ENCODE measurements around the gene USP11.
A peak's percentile ranks its signal among the peaks of the same experiment; 100 is the strongest.

Gene USP11

GRCh38 chrX:47218280-47218919 lies 14.4 kb upstream of the USP11 start, which contains the start of gene CDK16:
Gene CDK16 (plus strand): TSS chrX:47218681. CDS start chrX:47223558, 4,877 bp downstream.
- H3K36me3 ChIP-seq (ENCODE audit: insufficient read depth, low read length), result peaks cover 36% of the 10 kb centered on the region
- H3K4me1 ChIP-seq (ENCODE audit: control insufficient read depth, insufficient read depth, low read length), result peaks cover 34% of the 10 kb centered on the region
- peak within 1 kb of the TSS; percentile 72 for H3K4me3 ChIP-seq (ENCODE audit: low read length)
- peak within 1 kb of the TSS; percentile 97 for H3K9ac ChIP-seq (ENCODE audit: low read depth, low read length)
- peak within 1 kb of the TSS; percentile 86 for H3K4me2 ChIP-seq (ENCODE audit: low read length)
- no peaks in the 10 kb centered on the region for H3K27me3 ChIP-seq (ENCODE audit: control insufficient read depth, insufficient read depth, low read length)
- no peaks in the 10 kb centered on the region for H3K9me3 ChIP-seq (replicated peaks; ENCODE audit: low read length)

DNA sequence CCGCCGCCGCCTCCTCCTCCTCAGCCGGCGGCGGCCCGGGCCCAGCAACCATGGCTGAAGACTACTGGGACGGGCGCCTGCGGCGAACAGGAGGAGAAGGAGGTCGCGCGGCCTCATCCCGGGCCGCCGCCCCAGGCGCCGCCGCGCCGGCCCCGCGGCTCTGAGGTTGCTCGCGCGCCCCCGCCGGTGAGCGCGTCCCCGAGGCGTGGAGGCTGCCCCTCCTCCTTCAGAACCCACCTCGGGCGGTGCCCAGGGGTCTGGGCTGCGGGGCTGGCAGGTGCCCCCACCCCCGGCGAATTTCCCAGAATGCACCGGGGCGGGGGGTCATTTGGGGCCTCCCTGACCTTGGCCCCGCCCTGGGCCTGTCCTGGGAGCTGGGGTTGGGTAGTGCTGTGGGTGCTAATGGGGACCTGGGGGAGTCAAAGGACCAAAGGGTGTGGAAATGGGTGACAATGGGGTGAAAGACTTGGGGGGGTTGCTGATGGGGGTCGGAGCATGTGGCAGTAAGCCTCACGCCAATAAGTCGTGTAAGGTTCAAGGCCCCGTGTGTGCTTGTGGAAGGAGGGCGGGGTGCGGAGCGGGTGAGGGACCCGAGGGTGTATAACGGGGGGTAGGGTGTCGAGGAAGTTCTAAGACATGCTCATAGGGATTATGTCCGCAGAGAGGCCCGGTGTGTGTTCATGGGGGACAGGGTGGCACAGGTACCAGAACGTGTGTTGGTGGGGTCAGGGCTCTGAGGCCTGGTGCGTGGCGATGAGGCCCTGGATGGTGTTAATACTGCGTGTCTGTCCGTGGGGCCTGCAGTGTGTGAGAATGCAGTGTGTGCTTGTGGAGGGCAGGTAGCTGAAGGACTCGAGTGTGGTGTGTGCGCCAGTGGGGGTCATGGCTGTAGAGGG lies 13.6 kb upstream of the USP11 start:
- no peaks in the 10 kb centered on the region for H3K9me3 ChIP-seq (replicated peaks; ENCODE audit: low read length)
- H3K4me3 ChIP-seq (ENCODE audit: low read length), result peak overlapping the region; percentile 72
- peaks cover 39% of the 10 kb centered on the region for H3K36me3 ChIP-seq (ENCODE audit: insufficient read depth, low read length)
- H3K4me1 ChIP-seq (ENCODE audit: control insufficient read depth, insufficient read depth, low read length), result peaks cover 34% of the 10 kb centered on the region
- H3K27me3 ChIP-seq (ENCODE audit: control insufficient read depth, insufficient read depth, low read length), result no peaks in the 10 kb centered on the region
- H3K9ac ChIP-seq (ENCODE audit: low read depth, low read length), result peak overlapping the region; percentile 97
- peak overlapping the region; percentile 86 for H3K4me2 ChIP-seq (ENCODE audit: low read length)

DNA sequence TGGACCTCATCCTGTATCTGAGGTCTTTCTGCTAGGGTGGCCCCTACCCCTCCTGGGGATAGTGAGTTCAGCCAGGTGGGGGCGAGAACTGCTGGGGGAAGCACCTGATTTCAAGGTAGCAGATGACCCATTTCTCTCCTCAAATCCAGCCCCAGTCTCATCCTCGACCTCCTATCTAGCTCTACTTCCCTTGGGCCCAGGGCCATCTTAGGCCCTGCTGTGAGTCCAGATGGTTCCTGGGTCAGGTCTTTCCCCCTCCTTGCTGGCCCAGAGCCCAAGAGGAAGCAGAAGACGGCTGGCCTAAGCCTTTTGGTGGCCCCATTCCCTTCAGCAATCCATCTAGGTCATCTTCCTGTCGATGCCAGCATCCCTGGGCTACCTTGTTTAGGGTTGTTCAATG lies 11.1 kb upstream of the USP11 start:
- Histone ChIP-seq H3K27me3 (ENCODE audit: control insufficient read depth, insufficient read depth, low read length) (no peaks in the 10 kb centered on the region), H3K9ac (ENCODE audit: low read depth, low read length) (no peak overlapping the region), H3K36me3 (ENCODE audit: insufficient read depth, low read length) (peaks cover 40% of the 10 kb centered on the region), H3K4me3 (ENCODE audit: low read length) (no peak overlapping the region), H3K4me1 (ENCODE audit: control insufficient read depth, insufficient read depth, low read length) (peaks cover 26% of the 10 kb centered on the region), H3K4me2 (ENCODE audit: low read length) (no peak overlapping the region), H3K9me3 (replicated peaks; ENCODE audit: low read length) (no peaks in the 10 kb centered on the region)

- no peak overlapping the region for H3K9ac ChIP-seq (ENCODE audit: low read depth, low read length)
- no peak overlapping the region for H3K4me2 ChIP-seq (ENCODE audit: low read length)
- peaks cover 17% of the 10 kb centered on the region for H3K4me1 ChIP-seq (ENCODE audit: control insufficient read depth, insufficient read depth, low read length)
- H3K36me3 ChIP-seq (ENCODE audit: insufficient read depth, low read length), result peaks cover 47% of the 10 kb centered on the region
- no peaks in the 10 kb centered on the region for H3K9me3 ChIP-seq (replicated peaks; ENCODE audit: low read length)
- H3K4me3 ChIP-seq (ENCODE audit: low read length), result no peak overlapping the region
- no peaks in the 10 kb centered on the region for H3K27me3 ChIP-seq (ENCODE audit: control insufficient read depth, insufficient read depth, low read length)
Observed at GRCh38 chrX:47222751-47223350, 10.0 kb upstream of the USP11 start.

DNA sequence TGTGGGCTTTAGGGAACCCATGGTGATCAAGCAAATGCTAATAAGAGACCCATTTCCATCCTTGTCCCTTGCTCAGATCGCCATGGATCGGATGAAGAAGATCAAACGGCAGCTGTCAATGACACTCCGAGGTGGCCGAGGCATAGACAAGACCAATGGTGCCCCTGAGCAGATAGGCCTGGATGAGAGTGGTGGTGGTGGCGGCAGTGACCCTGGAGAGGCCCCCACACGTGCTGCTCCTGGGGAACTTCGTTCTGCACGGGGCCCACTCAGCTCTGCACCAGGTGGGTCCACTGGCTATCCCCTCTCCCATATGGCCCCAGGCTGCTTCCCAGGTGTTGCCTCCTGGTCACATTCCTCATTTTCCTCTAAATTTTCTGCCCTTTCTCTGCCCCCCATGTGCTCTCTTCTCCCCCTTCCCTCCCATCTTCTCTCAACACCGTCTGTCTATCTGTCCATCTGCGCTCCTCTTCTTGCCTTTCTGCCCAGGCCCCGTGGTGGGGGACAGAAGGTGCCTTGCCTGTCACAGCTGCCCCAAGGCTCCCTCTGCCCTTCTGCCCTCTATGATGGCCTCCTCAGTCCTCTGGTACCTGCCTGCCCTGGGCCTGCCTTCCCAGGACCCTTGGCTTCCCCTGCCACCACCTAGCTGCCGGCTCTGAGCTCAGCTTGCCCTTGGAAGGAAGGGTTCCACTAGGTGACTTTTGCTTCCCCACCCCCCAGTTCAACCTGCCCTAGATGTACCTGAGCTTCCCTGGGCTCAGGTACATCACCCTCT lies 9.1 kb upstream of the USP11 start:
- Histone ChIP-seq H3K36me3 (ENCODE audit: insufficient read depth, low read length) (peaks cover 52% of the 10 kb centered on the region), H3K27me3 (ENCODE audit: control insufficient read depth, insufficient read depth, low read length) (no peaks in the 10 kb centered on the region), H3K4me1 (ENCODE audit: control insufficient read depth, insufficient read depth, low read length) (peaks cover 17% of the 10 kb centered on the region), H3K4me2 (ENCODE audit: low read length) (no peak overlapping the region), H3K4me3 (ENCODE audit: low read length) (no peak overlapping the region), H3K9ac (ENCODE audit: low read depth, low read length) (no peak overlapping the region), H3K9me3 (replicated peaks; ENCODE audit: low read length) (no peaks in the 10 kb centered on the region)

- Histone ChIP-seq H3K36me3 (ENCODE audit: insufficient read depth, low read length) (peaks cover 55% of the 10 kb centered on the region), H3K9ac (ENCODE audit: low read depth, low read length) (no peak overlapping the region), H3K4me2 (ENCODE audit: low read length) (no peak overlapping the region), H3K4me1 (ENCODE audit: control insufficient read depth, insufficient read depth, low read length) (peaks cover 15% of the 10 kb centered on the region), H3K4me3 (ENCODE audit: low read length) (no peak overlapping the region), H3K27me3 (ENCODE audit: control insufficient read depth, insufficient read depth, low read length) (no peaks in the 10 kb centered on the region), H3K9me3 (replicated peaks; ENCODE audit: low read length) (no peaks in the 10 kb centered on the region)
Observed at GRCh38 chrX:47224266-47224895, 8.4 kb upstream of the USP11 start.

- Histone ChIP-seq H3K27me3 (ENCODE audit: control insufficient read depth, insufficient read depth, low read length) (no peaks in the 10 kb centered on the region), H3K4me3 (ENCODE audit: low read length) (no peak overlapping the region), H3K9me3 (replicated peaks; ENCODE audit: low read length) (no peaks in the 10 kb centered on the region), H3K4me1 (ENCODE audit: control insufficient read depth, insufficient read depth, low read length) (peaks cover 10% of the 10 kb centered on the region), H3K36me3 (ENCODE audit: insufficient read depth, low read length) (peaks cover 56% of the 10 kb centered on the region), H3K4me2 (ENCODE audit: low read length) (no peak overlapping the region), H3K9ac (ENCODE audit: low read depth, low read length) (no peak overlapping the region)
Observed at GRCh38 chrX:47224896-47225290, 7.9 kb upstream of the USP11 start.

GRCh38 chrX:47226071-47226470 lies 6.7 kb upstream of the USP11 start:
- Histone ChIP-seq H3K4me3 (ENCODE audit: low read length) (no peak overlapping the region), H3K9ac (ENCODE audit: low read depth, low read length) (no peak overlapping the region), H3K27me3 (ENCODE audit: control insufficient read depth, insufficient read depth, low read length) (no peaks in the 10 kb centered on the region), H3K4me2 (ENCODE audit: low read length) (no peak overlapping the region), H3K4me1 (ENCODE audit: control insufficient read depth, insufficient read depth, low read length) (no peaks in the 10 kb centered on the region), H3K9me3 (replicated peaks; ENCODE audit: low read length) (no peaks in the 10 kb centered on the region), H3K36me3 (ENCODE audit: insufficient read depth, low read length) (peaks cover 64% of the 10 kb centered on the region)

GRCh38 chrX:47226531-47227333 lies 6.1 kb upstream of the USP11 start:
- no peak overlapping the region for H3K9ac ChIP-seq (ENCODE audit: low read depth, low read length)
- no peaks in the 10 kb centered on the region for H3K27me3 ChIP-seq (ENCODE audit: control insufficient read depth, insufficient read depth, low read length)
- no peak overlapping the region for H3K4me2 ChIP-seq (ENCODE audit: low read length)
- no peaks in the 10 kb centered on the region for H3K4me1 ChIP-seq (ENCODE audit: control insufficient read depth, insufficient read depth, low read length)
- no peak overlapping the region for H3K4me3 ChIP-seq (ENCODE audit: low read length)
- peaks cover 64% of the 10 kb centered on the region for H3K36me3 ChIP-seq (ENCODE audit: insufficient read depth, low read length)
- H3K9me3 ChIP-seq (replicated peaks; ENCODE audit: low read length), result no peaks in the 10 kb centered on the region

DNA sequence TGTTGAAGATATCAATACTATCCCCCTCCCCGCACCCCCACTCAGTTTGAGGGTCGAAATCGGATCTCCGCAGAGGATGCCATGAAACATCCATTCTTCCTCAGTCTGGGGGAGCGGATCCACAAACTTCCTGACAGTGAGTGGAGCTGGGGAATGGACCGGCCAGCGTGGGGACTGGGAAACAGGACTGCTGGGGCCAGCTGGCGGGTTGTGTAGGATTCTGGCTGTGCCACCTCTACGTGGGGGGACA lies 5.5 kb upstream of the USP11 start:
- H3K4me3 ChIP-seq (ENCODE audit: low read length), result no peak overlapping the region

More for the DNA sequence above, 5.5 kb upstream of the USP11 start:
- no peaks in the 10 kb centered on the region for H3K27me3 ChIP-seq (ENCODE audit: control insufficient read depth, insufficient read depth, low read length)
- peaks cover 64% of the 10 kb centered on the region for H3K36me3 ChIP-seq (ENCODE audit: insufficient read depth, low read length)
- H3K4me1 ChIP-seq (ENCODE audit: control insufficient read depth, insufficient read depth, low read length), result peaks cover 2% of the 10 kb centered on the region
- no peak overlapping the region for H3K4me2 ChIP-seq (ENCODE audit: low read length)
- no peaks in the 10 kb centered on the region for H3K9me3 ChIP-seq (replicated peaks; ENCODE audit: low read length)
- H3K9ac ChIP-seq (ENCODE audit: low read depth, low read length), result no peak overlapping the region

Data from skeletal muscle satellite cell (primary cell).